KMS-11 (cell line): ENCODE results near the gene NLRP12.
"Not testable (repeated sequence)": the region's sequence is repeated elsewhere in the genome, so short reads cannot be mapped to it uniquely, and the experiment has no call there.

Experiments used
- H2AFZ ChIP-seq: fragments of 200-600 bp; sonication (generic); 2 replicates; pipeline ENCODE4 v1.6.1; 2016; ENCODE audit warnings: antibody characterized with exemption, mixed run types, low read depth
- H3K27ac ChIP-seq: fragments of 200-600 bp; sonication (generic); 2 replicates; pipeline ENCODE4 v1.6.1; 2016; ENCODE audit warnings: mild to moderate bottlenecking, mixed run types
- H3K27me3 ChIP-seq: fragments of 200-600 bp; sonication (generic); 2 replicates; pipeline ENCODE4 v1.6.1; 2017; ENCODE audit warnings: mild to moderate bottlenecking, low read depth, mixed run types, moderate library complexity; ENCODE audit not compliant: insufficient read depth
- H3K36me3 ChIP-seq: fragments of 200-600 bp; sonication (generic); 2 replicates; pipeline ENCODE4 v1.6.1; 2017; ENCODE audit warnings: mild to moderate bottlenecking, mixed run types; ENCODE audit not compliant: insufficient read depth
- H3K4me1 ChIP-seq: fragments of 200-600 bp; sonication (generic); 2 replicates; pipeline ENCODE4 v1.6.1; 2016; ENCODE audit warnings: mild to moderate bottlenecking, low read depth, mixed run types; ENCODE audit not compliant: poor library complexity, severe bottlenecking
- H3K4me2 ChIP-seq: fragments of 200-600 bp; sonication (generic); 2 replicates; pipeline ENCODE4 v1.7.0; 2016; ENCODE audit warnings: mild to moderate bottlenecking, mixed run types
- H3K4me3 ChIP-seq: fragments of 200-600 bp; sonication (generic); IDR thresholded peaks from 2 replicates; pipeline ENCODE4 v1.6.1; 2017; ENCODE audit warnings: low read depth, low read length, mixed read lengths; ENCODE audit not compliant: insufficient read depth
- H3K79me2 ChIP-seq: fragments of 200-600 bp; sonication (generic); 2 replicates; pipeline ENCODE4 v1.6.1; 2016; ENCODE audit warnings: low read depth, mixed run types; ENCODE audit not compliant: insufficient read depth
- H3K9ac ChIP-seq: fragments of 200-600 bp; sonication (generic); 2 replicates; pipeline ENCODE4 v1.6.1; 2016; ENCODE audit warnings: mild to moderate bottlenecking, mixed run types
- H4K20me1 ChIP-seq: fragments of 200-600 bp; sonication (generic); 2 replicates; pipeline ENCODE4 v1.6.1; 2016; ENCODE audit warnings: mild to moderate bottlenecking, mixed run types; ENCODE audit not compliant: insufficient read depth
- TF ChIP-seq, protein P1 (sequence below): fragments of 200-600 bp; sonication (generic); conservative IDR thresholded peaks from 2 replicates; pipeline ENCODE4 v1.6.1; 2017; ENCODE audit warnings: low read depth, mild to moderate bottlenecking, antibody characterized with exemption, low read length, moderate library complexity, mixed read lengths

Gene NLRP12

DNA sequence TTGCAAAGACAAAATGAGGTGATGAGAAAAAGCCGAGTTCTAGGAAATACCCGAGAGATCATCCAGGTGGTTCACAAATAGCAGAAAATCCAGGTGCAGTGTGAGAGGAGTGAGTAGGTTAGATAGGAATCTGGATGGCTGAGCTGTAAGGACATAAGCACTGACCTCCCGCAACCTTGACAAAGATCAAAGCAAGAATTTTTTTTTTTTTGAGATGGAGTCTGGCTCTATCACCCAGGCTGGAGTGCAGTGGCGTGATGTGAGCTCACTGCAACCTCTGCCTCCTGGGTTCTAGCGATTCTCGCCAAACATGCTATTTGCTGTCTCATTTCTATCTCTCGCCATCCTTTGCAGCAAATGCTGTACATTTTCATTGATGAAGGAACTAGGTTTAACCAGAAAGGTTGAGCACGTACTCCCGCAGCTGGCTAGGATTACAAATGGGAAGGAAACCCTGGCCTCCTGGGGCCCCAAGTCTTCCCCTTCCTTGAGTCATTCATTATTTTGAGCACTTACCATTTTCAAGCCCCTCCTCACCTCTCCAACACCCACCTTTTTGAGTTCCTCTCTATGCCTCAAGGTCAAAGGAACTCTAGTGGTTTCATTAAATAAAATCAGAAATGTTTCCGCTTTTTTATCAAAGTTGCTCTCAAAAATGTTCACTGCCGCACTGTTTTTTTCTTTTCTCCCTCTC lies 38.8 kb downstream of the NLRP12 start:
- no peak overlapping the region for H3K27ac ChIP-seq
- no peak overlapping the region for H2AFZ ChIP-seq
- H3K9ac ChIP-seq = no peak overlapping the region
- H3K4me1 ChIP-seq = no peaks in the 10 kb centered on the region
- no peak overlapping the region for H3K4me2 ChIP-seq
- TF ChIP-seq, protein P1, sequence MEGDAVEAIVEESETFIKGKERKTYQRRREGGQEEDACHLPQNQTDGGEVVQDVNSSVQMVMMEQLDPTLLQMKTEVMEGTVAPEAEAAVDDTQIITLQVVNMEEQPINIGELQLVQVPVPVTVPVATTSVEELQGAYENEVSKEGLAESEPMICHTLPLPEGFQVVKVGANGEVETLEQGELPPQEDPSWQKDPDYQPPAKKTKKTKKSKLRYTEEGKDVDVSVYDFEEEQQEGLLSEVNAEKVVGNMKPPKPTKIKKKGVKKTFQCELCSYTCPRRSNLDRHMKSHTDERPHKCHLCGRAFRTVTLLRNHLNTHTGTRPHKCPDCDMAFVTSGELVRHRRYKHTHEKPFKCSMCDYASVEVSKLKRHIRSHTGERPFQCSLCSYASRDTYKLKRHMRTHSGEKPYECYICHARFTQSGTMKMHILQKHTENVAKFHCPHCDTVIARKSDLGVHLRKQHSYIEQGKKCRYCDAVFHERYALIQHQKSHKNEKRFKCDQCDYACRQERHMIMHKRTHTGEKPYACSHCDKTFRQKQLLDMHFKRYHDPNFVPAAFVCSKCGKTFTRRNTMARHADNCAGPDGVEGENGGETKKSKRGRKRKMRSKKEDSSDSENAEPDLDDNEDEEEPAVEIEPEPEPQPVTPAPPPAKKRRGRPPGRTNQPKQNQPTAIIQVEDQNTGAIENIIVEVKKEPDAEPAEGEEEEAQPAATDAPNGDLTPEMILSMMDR = no peak
- H3K79me2 ChIP-seq = no peaks in the 10 kb centered on the region
- H4K20me1 ChIP-seq = no peaks in the 10 kb centered on the region
- no peak overlapping the region for H3K4me3 ChIP-seq
- H3K27me3 ChIP-seq = no peaks in the 10 kb centered on the region
- no peaks in the 10 kb centered on the region for H3K36me3 ChIP-seq

DNA sequence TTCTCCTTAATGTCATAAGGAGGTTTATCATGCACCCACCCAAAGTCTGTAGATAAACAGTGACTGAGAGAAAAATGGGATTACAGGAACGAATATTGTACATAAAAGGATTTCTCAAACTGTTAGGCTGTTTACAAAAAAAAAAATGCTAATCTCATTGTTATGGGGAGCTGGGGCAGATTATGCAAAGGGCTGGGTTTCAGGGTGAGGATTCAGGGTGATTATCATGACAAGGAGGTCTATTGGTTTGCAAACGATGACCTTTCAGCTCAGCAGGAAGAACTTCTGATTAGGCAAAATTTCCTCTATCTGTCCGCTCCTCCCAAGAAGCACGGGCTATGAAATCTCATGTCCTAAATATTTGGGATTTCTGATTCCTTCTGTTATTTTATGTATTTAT lies 41.4 kb downstream of the NLRP12 start:
- H3K4me2 ChIP-seq = no peak overlapping the region
- TF ChIP-seq, protein P1 = no peak
- H3K27ac ChIP-seq = no peak overlapping the region
- no peaks in the 10 kb centered on the region for H3K4me1 ChIP-seq
- no peaks in the 10 kb centered on the region for H4K20me1 ChIP-seq
- H3K4me3 ChIP-seq = no peak overlapping the region
- no peaks in the 10 kb centered on the region for H3K36me3 ChIP-seq
- H3K27me3 ChIP-seq = no peaks in the 10 kb centered on the region
- no peak overlapping the region for H2AFZ ChIP-seq
- no peaks in the 10 kb centered on the region for H3K79me2 ChIP-seq
- no peak overlapping the region for H3K9ac ChIP-seq

- H3K4me3 ChIP-seq, H3K79me2 ChIP-seq, H2AFZ ChIP-seq, H3K27me3 ChIP-seq, H3K9ac ChIP-seq, H3K36me3 ChIP-seq, H3K27ac ChIP-seq, H3K4me2 ChIP-seq, H4K20me1 ChIP-seq, H3K4me1 ChIP-seq: not testable (repeated sequence)
These were observed 42.8 kb downstream of the NLRP12 start for GRCh38 chr19:53781332-53781731.

DNA sequence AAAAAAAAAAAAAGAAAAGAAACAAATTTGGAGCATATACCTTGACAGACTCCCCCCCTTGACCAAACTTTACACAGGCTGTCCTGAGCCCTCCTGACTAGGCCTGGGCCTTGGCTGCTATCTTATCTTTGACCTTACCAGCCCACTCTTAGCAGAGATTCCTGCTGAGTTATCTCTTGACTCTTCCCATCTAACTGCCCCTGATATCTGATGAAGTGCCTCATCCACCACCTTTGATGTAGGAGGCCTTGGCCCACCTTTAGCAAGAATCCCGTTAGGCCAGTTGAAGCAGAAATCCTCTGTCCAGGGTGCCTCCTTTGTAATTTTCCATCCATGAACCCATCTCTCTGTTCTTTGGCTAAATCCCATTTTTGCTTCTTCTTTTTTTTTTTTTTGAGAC lies 43.6 kb downstream of the NLRP12 start:
- H3K36me3 ChIP-seq = no peaks in the 10 kb centered on the region
- H3K4me1 ChIP-seq = no peaks in the 10 kb centered on the region
- no peaks in the 10 kb centered on the region for H3K79me2 ChIP-seq
- no peak overlapping the region for H2AFZ ChIP-seq
- H3K27me3 ChIP-seq = no peaks in the 10 kb centered on the region
- H3K4me2 ChIP-seq = no peak overlapping the region
- H3K27ac ChIP-seq = no peak overlapping the region
- TF ChIP-seq, protein P1 = no peak
- no peaks in the 10 kb centered on the region for H4K20me1 ChIP-seq
- no peak overlapping the region for H3K4me3 ChIP-seq
- no peak overlapping the region for H3K9ac ChIP-seq

DNA sequence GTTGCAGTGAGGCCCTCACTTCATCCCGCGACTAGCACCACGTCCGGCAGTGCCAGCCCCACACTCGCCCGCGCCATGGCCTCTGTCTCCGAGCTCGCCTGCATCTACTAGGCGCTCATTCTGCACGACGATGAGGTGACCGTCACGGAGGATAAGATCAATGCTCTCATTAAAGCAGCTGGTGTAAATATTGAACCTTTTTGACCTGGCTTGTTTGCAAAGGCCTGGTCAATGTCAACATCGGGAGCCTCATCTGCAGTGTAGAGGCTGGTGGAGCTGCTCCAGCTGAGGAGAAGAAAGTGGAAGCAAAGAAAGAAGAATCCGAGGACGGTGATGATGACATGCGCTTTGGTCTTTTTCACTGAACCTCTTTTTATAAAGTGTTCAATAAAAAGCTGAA lies 48.6 kb downstream of the NLRP12 start:
- no peaks in the 10 kb centered on the region for H3K79me2 ChIP-seq
- H2AFZ ChIP-seq = no peak overlapping the region
- H3K27ac ChIP-seq = no peak overlapping the region
- H3K9ac ChIP-seq = no peak overlapping the region
- no peak overlapping the region for H3K4me3 ChIP-seq
- TF ChIP-seq, protein P1 = no peak
- H3K27me3 ChIP-seq = no peaks in the 10 kb centered on the region
- H4K20me1 ChIP-seq = no peaks in the 10 kb centered on the region
- no peak overlapping the region for H3K4me2 ChIP-seq
- H3K4me1 ChIP-seq = no peaks in the 10 kb centered on the region
- H3K36me3 ChIP-seq = no peaks in the 10 kb centered on the region

- H4K20me1 ChIP-seq, H3K4me2 ChIP-seq, H3K36me3 ChIP-seq, H3K4me3 ChIP-seq, H3K27me3 ChIP-seq, H3K27ac ChIP-seq, H3K4me1 ChIP-seq, H2AFZ ChIP-seq, H3K79me2 ChIP-seq, H3K9ac ChIP-seq: not testable (repeated sequence)
These were observed 49.6 kb downstream of the NLRP12 start for GRCh38 chr19:53774491-53774890.
